A549 (cell line): ENCODE data around the gene SYNGR4. TPM values are rescaled to one million over a fixed set of nuclear protein-coding genes. Genes with fewer than 3 reads are reported as not detected.

Experiments used
- ATAC-seq, 2 experiments: fragments of 200-7000 bp in 1 of 2; fragments of >200 bp in 1 of 2; cut with Nextera tagmentation in 1 of 2; cut with Tn5 transposase in 1 of 2; 3 replicates each; pipeline versions ENCODE4 v1.8.0 to v1.9.1; 2018 to 2020; ENCODE audit warnings: mild to moderate bottlenecking in 1 of 2, moderate library complexity in 1 of 2
- CTCF ChIA-PET: fragments of 300-600 bp; sonication (Branson Sonifier 250); formaldehyde crosslinking; extraction: SDS; loops from one replicate; lab custom pipeline; 2021; ENCODE audit warnings: antibody characterized with exemption, inconsistent platforms; lab: Yijun Ruan, JAX
- POLR2A ChIA-PET: fragments of 350-600 bp; formaldehyde crosslinking; extraction: SDS; loops from one replicate; lab custom pipeline; 2021; ENCODE audit warnings: antibody characterized with exemption, inconsistent platforms; lab: Yijun Ruan, JAX
- DNase-seq, 2 experiments: peaks; one replicate each; pipeline versions ENCODE4 v3.0.0 to v3.0.0-alpha.2; 2011 to 2016; ENCODE audit warnings: low read depth in 1 of 2, low spot score in 1 of 2
- FAIRE-seq: peaks from 2 replicates; lab custom pipeline; 2011; peaks lifted over from hg19 to GRCh38; lab: Jason Lieb, UNC
- H3K27ac ChIP-seq, 2 experiments: fragments of >200 bp; sonication (Bioruptor Twin); formaldehyde crosslinking; 3 replicates each; pipeline ENCODE4 v1.5.1; 2016 to 2017
- H3K4me1 ChIP-seq: fragments of >200 bp; sonication (Bioruptor Twin); formaldehyde crosslinking; 3 replicates; pipeline ENCODE4 v1.6.1; 2016
- H3K4me2 ChIP-seq: fragments of >200 bp; sonication (Bioruptor Twin); formaldehyde crosslinking; 3 replicates; pipeline ENCODE4 v1.6.1; 2016
- H3K4me3 ChIP-seq: fragments of >200 bp; sonication (Bioruptor Twin); formaldehyde crosslinking; 3 replicates; pipeline ENCODE4 v1.5.1; 2016
- H3K9me3 ChIP-seq: fragments of >200 bp; sonication (Bioruptor Twin); formaldehyde crosslinking; 3 replicates; pipeline ENCODE4 v1.6.1; 2016
- BHLHE40 ChIP-seq: IDR thresholded peaks from 2 replicates; pipeline ENCODE4 v1.6.1; 2012; ENCODE audit warnings: low read depth, low read length, inconsistent platforms
- CBX8 ChIP-seq: fragments of 200-600 bp; sonication (generic); IDR thresholded peaks from 2 replicates; pipeline ENCODE4 v1.6.1; 2016
- CHD2 ChIP-seq: fragments of 150-350 bp; IDR thresholded peaks from 2 replicates; pipeline ENCODE4 v1.6.1; 2014; ENCODE audit warnings: low read length; ENCODE audit not compliant: partially characterized antibody
- EHMT2 ChIP-seq: fragments of 200-600 bp; sonication (generic); IDR thresholded peaks from 2 replicates; pipeline ENCODE4 v1.6.1; 2016; ENCODE audit warnings: antibody characterized with exemption, low read depth, mild to moderate bottlenecking, moderate library complexity
- EP300 ChIP-seq, 2 experiments: fragments of >200 bp; sonication (Bioruptor Twin); formaldehyde crosslinking; IDR thresholded peaks; 2 replicates in 1 of 2; 3 replicates in 1 of 2; pipeline ENCODE4 v1.6.1; 2016 to 2017
- FOSL2 ChIP-seq, 2 experiments: fragments of 450-650 bp in 1 of 2; fragments of >200 bp in 1 of 2; sonication (Bioruptor Twin) in 1 of 2; formaldehyde crosslinking; IDR thresholded peaks; 2 replicates each; pipeline versions ENCODE4 v1.5.0 to v1.6.1; 2016 to 2020; ENCODE audit warnings: mild to moderate bottlenecking in 1 of 2, moderate library complexity in 1 of 2
- FOXS1 ChIP-seq: fragments of 250-450 bp; sonication (Bioruptor Pico); IDR thresholded peaks from 2 replicates; pipeline ENCODE4 v1.5.0; 2020; ENCODE audit warnings: mild to moderate bottlenecking, moderate library complexity
- GATA3 ChIP-seq: IDR thresholded peaks from 2 replicates; pipeline ENCODE4 v1.6.1; 2012; ENCODE audit warnings: borderline replicate concordance
- HOXA7 ChIP-seq: fragments of 250-450 bp; sonication (Bioruptor Pico); IDR thresholded peaks from 2 replicates; pipeline ENCODE4 v1.5.0; 2020; ENCODE audit warnings: mild to moderate bottlenecking, moderate library complexity
- HOXB13 ChIP-seq: fragments of 250-450 bp; sonication (Bioruptor Pico); IDR thresholded peaks from 2 replicates; pipeline ENCODE4 v1.5.0; 2020; ENCODE audit warnings: low read depth, mild to moderate bottlenecking, moderate library complexity
- HOXB5 ChIP-seq: fragments of 250-450 bp; sonication (Bioruptor Pico); IDR thresholded peaks from 2 replicates; pipeline ENCODE4 v1.5.0; 2020; ENCODE audit warnings: mild to moderate bottlenecking, moderate library complexity
- JUN ChIP-seq, 2 experiments: fragments of >200 bp; sonication (Bioruptor Twin); formaldehyde crosslinking; IDR thresholded peaks; 2 replicates in 1 of 2; 3 replicates in 1 of 2; pipeline ENCODE4 v1.6.1; 2016 to 2017
- KDM1A ChIP-seq: fragments of 200-600 bp; sonication (generic); IDR thresholded peaks from 2 replicates; pipeline ENCODE4 v1.6.1; 2016; ENCODE audit warnings: low read depth, mild to moderate bottlenecking
- KDM5A ChIP-seq: fragments of 200-600 bp; sonication (generic); IDR thresholded peaks from 2 replicates; pipeline ENCODE4 v1.6.1; 2016; ENCODE audit warnings: antibody characterized with exemption, mild to moderate bottlenecking
- NFE2L2 ChIP-seq: fragments of 150-350 bp; conservative IDR thresholded peaks from 2 replicates; pipeline ENCODE4 v1.6.1; 2014; ENCODE audit warnings: low read length
- NR3C1 ChIP-seq: fragments of >200 bp; sonication (Bioruptor Twin); formaldehyde crosslinking; IDR thresholded peaks from 3 replicates; pipeline ENCODE4 v1.6.1; 2017
- POLR2AphosphoS2 ChIP-seq: conservative IDR thresholded peaks from 2 replicates; pipeline ENCODE4 v1.6.1; 2012; ENCODE audit warnings: low read length, improper control_type of control experiment, inconsistent platforms
- RARB ChIP-seq: fragments of 250-450 bp; sonication (Bioruptor Pico); IDR thresholded peaks from 2 replicates; pipeline ENCODE4 v1.8.0; 2021; ENCODE audit warnings: mild to moderate bottlenecking, moderate library complexity
- RNF2 ChIP-seq: fragments of 200-600 bp; sonication (generic); IDR thresholded peaks from 2 replicates; pipeline ENCODE4 v1.6.1; 2016; ENCODE audit warnings: low read depth, mild to moderate bottlenecking, antibody characterized with exemption, moderate library complexity, borderline replicate concordance
- SMC3 ChIP-seq: fragments of >200 bp; sonication (Bioruptor Twin); formaldehyde crosslinking; IDR thresholded peaks from 3 replicates; pipeline ENCODE4 v1.6.1; 2018; ENCODE audit warnings: inconsistent platforms
- TFCP2L1 ChIP-seq: fragments of 250-450 bp; sonication (Bioruptor Pico); IDR thresholded peaks from 2 replicates; pipeline ENCODE4 v1.5.0; 2021; ENCODE audit warnings: mild to moderate bottlenecking
- TP53 ChIP-seq: fragments of 250-450 bp; sonication (Bioruptor Pico); IDR thresholded peaks from 2 replicates; pipeline ENCODE4 v1.5.0; 2021; ENCODE audit warnings: mild to moderate bottlenecking, moderate library complexity
- ZC3H11A ChIP-seq: fragments of 450-650 bp; IDR thresholded peaks from 2 replicates; pipeline ENCODE4 v1.6.1; 2014; ENCODE audit warnings: antibody characterized with exemption, mild to moderate bottlenecking
- ZSCAN20 ChIP-seq: fragments of 250-450 bp; sonication (Bioruptor Pico); IDR thresholded peaks from 2 replicates; pipeline ENCODE4 v1.8.0; 2022; ENCODE audit warnings: mild to moderate bottlenecking, moderate library complexity
- WGBS: methylation state at CpG from one replicate; pipeline ENCODE4 v1.1.6; 2017; ENCODE audit errors: missing lambda C conversion rate; 5-methylcytosine and 5-hydroxymethylcytosine counted together
- polyA plus RNA-seq, 4 experiments: library from polyadenylated mRNA; depleted of rRNA in 3 of 4; stranded (reverse); fragments of >200 nt; fragmentation: RNase III in 1 of 4; extraction: RNeasy Plus Mini Kit Qiagen cat#74134 plus additional on column Dnase treatment in 1 of 4; gene quantifications; 2 replicates in 3 of 4; 3 replicates in 1 of 4; pipeline ENCODE4 v1.2.3, GENCODE V29; 2011 to 2017
- TF ChIP-seq, protein P1 (sequence below): fragments of >200 bp; sonication (Bioruptor Twin); formaldehyde crosslinking; IDR thresholded peaks from 2 replicates; pipeline ENCODE4 v1.6.1; 2016
- TF ChIP-seq, protein P2 (sequence below): fragments of >200 bp; sonication (Bioruptor Twin); formaldehyde crosslinking; IDR thresholded peaks from 3 replicates; pipeline ENCODE4 v1.6.1; 2016
- TF ChIP-seq, protein P3 (sequence below): fragments of 250-450 bp; sonication (Bioruptor Pico); IDR thresholded peaks from 2 replicates; pipeline ENCODE4 v1.5.0; 2020; ENCODE audit warnings: low read depth, mild to moderate bottlenecking, moderate library complexity
- TF ChIP-seq, protein P4 (sequence below): fragments of 250-450 bp; sonication (Bioruptor Pico); IDR thresholded peaks from 2 replicates; pipeline ENCODE4 v1.5.0; 2021; ENCODE audit warnings: mild to moderate bottlenecking, moderate library complexity, borderline replicate concordance
- TF ChIP-seq, protein P5 (sequence below): IDR thresholded peaks from 2 replicates; pipeline ENCODE4 v1.6.1; 2012
- TF ChIP-seq, protein P6 (sequence below): fragments of >200 bp; sonication (Bioruptor Twin); formaldehyde crosslinking; IDR thresholded peaks from 3 replicates; pipeline ENCODE4 v1.5.1; 2016

Gene SYNGR4
- polyA plus RNA-seq, 2 of the 4 experiments (the other 2 are of a cell fraction) = 2.3 to 4.4 TPM

DNA sequence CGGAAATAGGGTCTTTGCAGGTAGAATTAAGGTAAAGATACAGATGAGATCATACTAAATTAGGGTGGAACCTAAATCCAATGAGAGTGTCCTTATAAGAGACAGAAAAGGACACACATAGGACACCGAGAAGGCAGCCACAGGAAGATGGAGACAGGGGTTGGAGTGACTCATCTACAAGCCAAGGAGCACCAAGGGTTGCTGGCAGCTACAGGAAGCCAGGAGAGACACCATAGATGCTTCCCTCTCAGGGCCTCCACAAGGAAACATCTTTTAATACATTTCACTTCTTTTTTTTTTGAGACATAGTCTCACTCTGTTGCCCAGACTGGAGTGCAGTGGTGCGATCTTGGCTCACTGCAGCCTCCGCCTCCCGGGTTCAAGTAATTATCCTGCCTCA is 10.5 kb upstream of the SYNGR4 start:
- Histone ChIP-seq H3K4me2 (peak overlapping the region; percentile 40), H3K9me3 (no peaks in the 10 kb centered on the region), H3K4me1 (peaks cover 31% of the 10 kb centered on the region), H3K4me3 (no peak overlapping the region), H3K27ac (peak overlapping the region; percentile 67 to 85)
- peak; percentile 13 to 25; a peak in 2 of 6 replicates for ATAC-seq
- ChIA-PET POLR2A (interaction anchor here (0.6 to 1.8 kb wide), 3 partner anchors 10 to 40 kb away, joined by 4 to 13 read pairs (median 7); partner anchors contain the start of genes SYNGR4 and TMEM143), CTCF (interaction anchor here (0.6 to 17.4 kb wide), 11 partner anchors 10 to 231 kb away, joined by 3 to 224 read pairs (median 4); partner anchors contain the start of genes KDELR1, SYNGR4 and TMEM143)
- TF ChIP-seq KDM1A = no peak
- 0 out of 2 replicates have a peak, but pooled peaks have one; percentile 13 for TF ChIP-seq FOSL2 (IDR thresholded peaks at IDR 0.05)
- peak; percentile 48 for TF ChIP-seq FOSL2 (CRISPR knock-in tag; IDR thresholded peaks at IDR 0.05)
- TF ChIP-seq, all 56 proteins: peak for 1
- FAIRE-seq (no peak), DNase-seq (peak in 1 of 2 experiments; percentile 68)
- 72% methylated on average over 5 of the region's 5 CpGs for whole genome bisulfite sequencing

DNA sequence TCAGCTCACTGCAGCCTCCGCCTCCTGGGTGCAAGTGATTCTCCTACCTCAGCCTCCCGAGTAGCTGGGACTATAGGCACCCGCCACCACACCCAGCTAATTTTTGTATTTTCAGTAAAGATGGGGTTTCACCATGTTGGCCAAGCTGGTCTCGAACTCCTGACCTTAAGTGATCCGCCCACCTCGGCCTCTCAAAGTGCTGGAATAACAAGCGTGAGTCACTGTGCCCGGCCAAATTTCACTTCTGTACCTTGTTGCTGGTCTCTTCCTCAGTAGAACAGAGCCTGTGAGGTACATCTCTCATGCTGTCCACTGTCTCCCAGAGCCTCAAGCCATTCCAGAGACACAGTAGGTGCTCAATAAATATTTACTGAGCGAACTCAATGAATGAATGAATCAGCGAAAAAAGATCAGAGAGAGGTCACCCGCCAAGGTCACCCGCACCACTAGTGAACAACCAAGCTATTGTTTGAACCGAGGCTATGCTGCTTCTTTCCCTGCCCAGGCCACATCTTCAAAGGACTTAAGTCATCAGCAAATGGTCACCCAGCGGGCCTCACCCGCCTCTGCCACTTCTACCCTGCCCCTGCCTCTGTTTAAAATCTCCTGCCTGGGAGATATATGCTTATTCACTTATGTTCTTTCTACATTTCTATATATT is 9.7 kb upstream of the SYNGR4 start:
- ATAC-seq (peak; percentile 82 to 83), DNase-seq (peak; percentile 92 to 98), FAIRE-seq (peak; percentile 86)
- CTCF ChIA-PET = interaction anchor here (0.6 to 17.4 kb wide), 11 partner anchors 9 to 230 kb away, joined by 3 to 224 read pairs (median 4); partner anchors contain the start of genes KDELR1, SYNGR4 and TMEM143
- Histone ChIP-seq H3K9me3 (no peaks in the 10 kb centered on the region), H3K4me1 (peaks cover 31% of the 10 kb centered on the region), H3K4me3 (no peak overlapping the region), H3K4me2 (peak overlapping the region; percentile 40), H3K27ac (peak overlapping the region; percentile 67 to 85)
- WGBS = 26% methylated on average over 15 of the region's 15 CpGs
- POLR2A ChIA-PET = interaction anchor here (0.6 to 1.8 kb wide), 7 partner anchors 9 to 39 kb away, joined by 3 to 13 read pairs (median 4); partner anchors contain the start of genes KDELR1, SYNGR4 and TMEM143
- TF ChIP-seq BHLHE40 (no peak), HOXA7 (CRISPR knock-in tag) (no peak), RNF2 (no peak), EP300 (IDR thresholded peaks at IDR 0.05) (peak; percentile 28 to 73; a peak in 2 of 5 replicates), TFCP2L1 (CRISPR knock-in tag) (no peak), KDM5A (no peak), CBX8 (no peak), HOXB5 (CRISPR knock-in tag) (peak; percentile 75; the same call in 1 of the 2 replicates), FOXS1 (CRISPR knock-in tag) (peak; percentile 14; the same call in 1 of the 2 replicates), ZC3H11A (no peak), ZSCAN20 (CRISPR knock-in tag) (no peak), HOXB13 (CRISPR knock-in tag) (no peak), JUN (IDR thresholded peaks at IDR 0.05) (peak; percentile 51 to 85; a peak in 4 of 5 replicates), RARB (CRISPR knock-in tag) (no peak), NR3C1 (no peak), GATA3 (peak; percentile 78), POLR2AphosphoS2 (no peak), CHD2 (no peak), SMC3 (0 out of 3 replicates have a peak, but pooled peaks have one; percentile 21), NFE2L2 (peak; percentile 79), EHMT2 (no peak), TP53 (CRISPR knock-in tag) (no peak)
- TF ChIP-seq, protein P1, sequence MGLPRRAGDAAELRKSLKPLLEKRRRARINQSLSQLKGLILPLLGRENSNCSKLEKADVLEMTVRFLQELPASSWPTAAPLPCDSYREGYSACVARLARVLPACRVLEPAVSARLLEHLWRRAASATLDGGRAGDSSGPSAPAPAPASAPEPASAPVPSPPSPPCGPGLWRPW = no peak
- TF ChIP-seq, protein P2, sequence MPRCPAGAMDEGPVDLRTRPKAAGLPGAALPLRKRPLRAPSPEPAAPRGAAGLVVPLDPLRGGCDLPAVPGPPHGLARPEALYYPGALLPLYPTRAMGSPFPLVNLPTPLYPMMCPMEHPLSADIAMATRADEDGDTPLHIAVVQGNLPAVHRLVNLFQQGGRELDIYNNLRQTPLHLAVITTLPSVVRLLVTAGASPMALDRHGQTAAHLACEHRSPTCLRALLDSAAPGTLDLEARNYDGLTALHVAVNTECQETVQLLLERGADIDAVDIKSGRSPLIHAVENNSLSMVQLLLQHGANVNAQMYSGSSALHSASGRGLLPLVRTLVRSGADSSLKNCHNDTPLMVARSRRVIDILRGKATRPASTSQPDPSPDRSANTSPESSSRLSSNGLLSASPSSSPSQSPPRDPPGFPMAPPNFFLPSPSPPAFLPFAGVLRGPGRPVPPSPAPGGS = no peak
- TF ChIP-seq, protein P3, sequence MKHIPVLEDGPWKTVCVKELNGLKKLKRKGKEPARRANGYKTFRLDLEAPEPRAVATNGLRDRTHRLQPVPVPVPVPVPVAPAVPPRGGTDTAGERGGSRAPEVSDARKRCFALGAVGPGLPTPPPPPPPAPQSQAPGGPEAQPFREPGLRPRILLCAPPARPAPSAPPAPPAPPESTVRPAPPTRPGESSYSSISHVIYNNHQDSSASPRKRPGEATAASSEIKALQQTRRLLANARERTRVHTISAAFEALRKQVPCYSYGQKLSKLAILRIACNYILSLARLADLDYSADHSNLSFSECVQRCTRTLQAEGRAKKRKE (CRISPR knock-in tag) = no peak
- TF ChIP-seq, protein P4, sequence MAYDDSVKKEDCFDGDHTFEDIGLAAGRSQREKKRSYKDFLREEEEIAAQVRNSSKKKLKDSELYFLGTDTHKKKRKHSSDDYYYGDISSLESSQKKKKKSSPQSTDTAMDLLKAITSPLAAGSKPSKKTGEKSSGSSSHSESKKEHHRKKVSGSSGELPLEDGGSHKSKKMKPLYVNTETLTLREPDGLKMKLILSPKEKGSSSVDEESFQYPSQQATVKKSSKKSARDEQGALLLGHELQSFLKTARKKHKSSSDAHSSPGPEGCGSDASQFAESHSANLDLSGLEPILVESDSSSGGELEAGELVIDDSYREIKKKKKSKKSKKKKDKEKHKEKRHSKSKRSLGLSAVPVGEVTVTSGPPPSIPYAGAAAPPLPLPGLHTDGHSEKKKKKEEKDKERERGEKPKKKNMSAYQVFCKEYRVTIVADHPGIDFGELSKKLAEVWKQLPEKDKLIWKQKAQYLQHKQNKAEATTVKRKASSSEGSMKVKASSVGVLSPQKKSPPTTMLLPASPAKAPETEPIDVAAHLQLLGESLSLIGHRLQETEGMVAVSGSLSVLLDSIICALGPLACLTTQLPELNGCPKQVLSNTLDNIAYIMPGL (CRISPR knock-in tag) = no peak
- TF ChIP-seq, protein P5, sequence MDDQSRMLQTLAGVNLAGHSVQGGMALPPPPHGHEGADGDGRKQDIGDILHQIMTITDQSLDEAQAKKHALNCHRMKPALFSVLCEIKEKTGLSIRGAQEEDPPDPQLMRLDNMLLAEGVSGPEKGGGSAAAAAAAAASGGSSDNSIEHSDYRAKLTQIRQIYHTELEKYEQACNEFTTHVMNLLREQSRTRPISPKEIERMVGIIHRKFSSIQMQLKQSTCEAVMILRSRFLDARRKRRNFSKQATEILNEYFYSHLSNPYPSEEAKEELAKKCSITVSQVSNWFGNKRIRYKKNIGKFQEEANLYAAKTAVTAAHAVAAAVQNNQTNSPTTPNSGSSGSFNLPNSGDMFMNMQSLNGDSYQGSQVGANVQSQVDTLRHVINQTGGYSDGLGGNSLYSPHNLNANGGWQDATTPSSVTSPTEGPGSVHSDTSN = no peak
- TF ChIP-seq, protein P6, sequence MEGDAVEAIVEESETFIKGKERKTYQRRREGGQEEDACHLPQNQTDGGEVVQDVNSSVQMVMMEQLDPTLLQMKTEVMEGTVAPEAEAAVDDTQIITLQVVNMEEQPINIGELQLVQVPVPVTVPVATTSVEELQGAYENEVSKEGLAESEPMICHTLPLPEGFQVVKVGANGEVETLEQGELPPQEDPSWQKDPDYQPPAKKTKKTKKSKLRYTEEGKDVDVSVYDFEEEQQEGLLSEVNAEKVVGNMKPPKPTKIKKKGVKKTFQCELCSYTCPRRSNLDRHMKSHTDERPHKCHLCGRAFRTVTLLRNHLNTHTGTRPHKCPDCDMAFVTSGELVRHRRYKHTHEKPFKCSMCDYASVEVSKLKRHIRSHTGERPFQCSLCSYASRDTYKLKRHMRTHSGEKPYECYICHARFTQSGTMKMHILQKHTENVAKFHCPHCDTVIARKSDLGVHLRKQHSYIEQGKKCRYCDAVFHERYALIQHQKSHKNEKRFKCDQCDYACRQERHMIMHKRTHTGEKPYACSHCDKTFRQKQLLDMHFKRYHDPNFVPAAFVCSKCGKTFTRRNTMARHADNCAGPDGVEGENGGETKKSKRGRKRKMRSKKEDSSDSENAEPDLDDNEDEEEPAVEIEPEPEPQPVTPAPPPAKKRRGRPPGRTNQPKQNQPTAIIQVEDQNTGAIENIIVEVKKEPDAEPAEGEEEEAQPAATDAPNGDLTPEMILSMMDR = no peak
